Measurements from ENCODE around the gene DCDC2. TPM values are rescaled to one million over a fixed set of nuclear protein-coding genes. Genes with fewer than 3 reads are reported as not detected.

The DCDC2 gene
- total and polyA plus RNA-seq, 4 experiments from 2014 or later = 0.44 to 0.47 TPM; not detected in 2

GRCh38 chr6:24353861-24354260 is 4.0 kb downstream of the DCDC2 start:
- H3K27me3 ChIP-seq (ENCODE audit: insufficient read depth, low read length) = no peaks in the 10 kb centered on the region

GRCh38 chr6:24352434-24352833 is 5.4 kb downstream of the DCDC2 start:
- Histone ChIP-seq H3K4me1 (ENCODE audit: insufficient read depth, low read length) (no peaks in the 10 kb centered on the region), H3K27me3 (ENCODE audit: insufficient read depth, low read length) (no peaks in the 10 kb centered on the region), H3K4me3 (ENCODE audit: low read length in 2 of 2) (no peak overlapping the region), H3K9me3 (ENCODE audit: control insufficient read depth in 1 of 2, low read length in 2 of 2) (no peaks in the 10 kb centered on the region), H3K36me3 (ENCODE audit: insufficient read depth, low read length) (no peaks in the 10 kb centered on the region), H3K27ac (ENCODE audit: low read depth, low read length) (no peak overlapping the region)
- ChIA-PET CTCF (ENCODE audit: partially characterized antibody) (no interaction called here), POLR2A (ENCODE audit: partially characterized antibody) (no interaction called here)
- Mint-ChIP-seq H3K27ac (no peak overlapping the region), H3K36me3 (no peaks in the 10 kb centered on the region), H3K4me1 (peaks cover 8 to 14% (median 10%) of the 10 kb centered on the region in 4 donors), H3K9me3 (no peaks in the 10 kb centered on the region), H3K27me3 (peaks cover 0 to 15% of the 10 kb centered on the region in 2 donors), H3K4me3 (no peak overlapping the region)
- intact Hi-C loops (cut with micrococcal nuclease) = no loop called here
- no peak for DNase-seq

More at GRCh38 chr6:24353861-24354260, 4.0 kb downstream of the DCDC2 start:
- DNase-seq = no peak
- Histone ChIP-seq H3K4me1 (ENCODE audit: insufficient read depth, low read length) (peaks cover 7% of the 10 kb centered on the region), H3K9me3 (ENCODE audit: control insufficient read depth in 1 of 2, low read length in 2 of 2) (no peaks in the 10 kb centered on the region), H3K27ac (ENCODE audit: low read depth, low read length) (no peak overlapping the region), H3K36me3 (ENCODE audit: insufficient read depth, low read length) (no peaks in the 10 kb centered on the region), H3K4me3 (ENCODE audit: low read length in 2 of 2) (no peak overlapping the region)
- Mint-ChIP-seq H3K9me3 (no peaks in the 10 kb centered on the region), H3K4me1 (peaks cover 15 to 23% (median 18%) of the 10 kb centered on the region in 4 donors), H3K27me3 (peaks cover 0 to 12% of the 10 kb centered on the region in 2 donors), H3K27ac (no peak overlapping the region), H3K36me3 (no peaks in the 10 kb centered on the region), H3K4me3 (no peak overlapping the region)
- POLR2A ChIA-PET (ENCODE audit: partially characterized antibody) = no interaction called here
- intact Hi-C loops (cut with micrococcal nuclease) = no loop called here
- CTCF ChIA-PET (ENCODE audit: partially characterized antibody) = no interaction called here

GRCh38 chr6:24344976-24345375 is 12.9 kb downstream of the DCDC2 start:
- no peaks in the 10 kb centered on the region for H3K4me1 ChIP-seq (ENCODE audit: insufficient read depth, low read length)
- POLR2A ChIA-PET (ENCODE audit: partially characterized antibody) = no interaction called here
- Mint-ChIP-seq H3K27me3 (peaks cover 22 to 33% of the 10 kb centered on the region in 2 donors), H3K4me3 (no peak overlapping the region), H3K27ac (no peak overlapping the region), H3K4me1 (no peaks in the 10 kb centered on the region), H3K9me3 (peaks cover 0 to 2% (median 0%) of the 10 kb centered on the region in 8 donors), H3K36me3 (no peaks in the 10 kb centered on the region)
- H3K36me3 ChIP-seq (ENCODE audit: insufficient read depth, low read length) = no peaks in the 10 kb centered on the region
- DNase-seq = no peak
- intact Hi-C loops (cut with micrococcal nuclease) = no loop called here
- no peaks in the 10 kb centered on the region for H3K9me3 ChIP-seq (ENCODE audit: control insufficient read depth in 1 of 2, low read length in 2 of 2)
- no peak overlapping the region for H3K4me3 ChIP-seq (ENCODE audit: low read length in 2 of 2)
- CTCF ChIA-PET (ENCODE audit: partially characterized antibody) = no interaction called here
- no peaks in the 10 kb centered on the region for H3K27me3 ChIP-seq (ENCODE audit: insufficient read depth, low read length)
- no peak overlapping the region for H3K27ac ChIP-seq (ENCODE audit: low read depth, low read length)

- intact Hi-C loops (cut with micrococcal nuclease) = no loop called here
- no peak overlapping the region for H3K4me3 ChIP-seq (ENCODE audit: low read length in 2 of 2)
- Mint-ChIP-seq H3K27ac (no peak overlapping the region), H3K9me3 (peaks cover 4 to 23% (median 17%) of the 10 kb centered on the region in 8 donors), H3K4me1 (no peaks in the 10 kb centered on the region), H3K27me3 (peaks cover 18% of the 10 kb centered on the region in 2 donors), H3K36me3 (peaks cover 3 to 12% of the 10 kb centered on the region in 2 donors), H3K4me3 (no peak overlapping the region)
- ChIA-PET POLR2A (ENCODE audit: partially characterized antibody) (no interaction called here), CTCF (ENCODE audit: partially characterized antibody) (no interaction called here)
- no peaks in the 10 kb centered on the region for H3K4me1 ChIP-seq (ENCODE audit: insufficient read depth, low read length)
- no peak for DNase-seq
- H3K9me3 ChIP-seq (ENCODE audit: control insufficient read depth in 1 of 2, low read length in 2 of 2) = no peaks in the 10 kb centered on the region
- H3K27me3 ChIP-seq (ENCODE audit: insufficient read depth, low read length) = no peaks in the 10 kb centered on the region
- no peak overlapping the region for H3K27ac ChIP-seq (ENCODE audit: low read depth, low read length)
- H3K36me3 ChIP-seq (ENCODE audit: insufficient read depth, low read length) = no peaks in the 10 kb centered on the region
Measured at GRCh38 chr6:24340998-24341938, 16.6 kb downstream of the DCDC2 start.

GRCh38 chr6:24339932-24340331 is 17.9 kb downstream of the DCDC2 start:
- H3K27ac ChIP-seq (ENCODE audit: low read depth, low read length) = no peak overlapping the region
- H3K36me3 Mint-ChIP-seq = peaks cover 3 to 12% of the 10 kb centered on the region in 2 donors
- no peaks in the 10 kb centered on the region for H3K4me1 Mint-ChIP-seq
- H3K27me3 ChIP-seq (ENCODE audit: insufficient read depth, low read length) = no peaks in the 10 kb centered on the region
- no peaks in the 10 kb centered on the region for H3K36me3 ChIP-seq (ENCODE audit: insufficient read depth, low read length)
- POLR2A ChIA-PET (ENCODE audit: partially characterized antibody) = no interaction called here
- no peaks in the 10 kb centered on the region for H3K9me3 ChIP-seq (ENCODE audit: control insufficient read depth in 1 of 2, low read length in 2 of 2)
- intact Hi-C loops (cut with micrococcal nuclease) = no loop called here
- H3K4me3 Mint-ChIP-seq = no peak overlapping the region
- no peaks in the 10 kb centered on the region for H3K4me1 ChIP-seq (ENCODE audit: insufficient read depth, low read length)
- H3K27ac Mint-ChIP-seq = no peak overlapping the region
- peaks cover 4 to 28% (median 17%) of the 10 kb centered on the region in 8 donors for H3K9me3 Mint-ChIP-seq
- no peak for DNase-seq
- peaks cover 13 to 18% of the 10 kb centered on the region in 2 donors for H3K27me3 Mint-ChIP-seq
- no peak overlapping the region for H3K4me3 ChIP-seq (ENCODE audit: low read length in 2 of 2)
- CTCF ChIA-PET (ENCODE audit: partially characterized antibody) = no interaction called here

- DNase-seq = no peak
- Mint-ChIP-seq H3K27ac (no peak overlapping the region), H3K4me3 (no peak overlapping the region), H3K9me3 (peaks cover 4 to 26% (median 14%) of the 10 kb centered on the region in 8 donors), H3K36me3 (peaks cover 3 to 12% of the 10 kb centered on the region in 2 donors), H3K4me1 (no peaks in the 10 kb centered on the region), H3K27me3 (peaks cover 0 to 12% of the 10 kb centered on the region in 2 donors)
- Histone ChIP-seq H3K4me1 (ENCODE audit: insufficient read depth, low read length) (no peaks in the 10 kb centered on the region), H3K27ac (ENCODE audit: low read depth, low read length) (no peak overlapping the region), H3K4me3 (ENCODE audit: low read length in 2 of 2) (no peak overlapping the region), H3K36me3 (ENCODE audit: insufficient read depth, low read length) (no peaks in the 10 kb centered on the region), H3K27me3 (ENCODE audit: insufficient read depth, low read length) (peaks cover 7% of the 10 kb centered on the region), H3K9me3 (ENCODE audit: control insufficient read depth in 1 of 2, low read length in 2 of 2) (no peaks in the 10 kb centered on the region)
- POLR2A ChIA-PET (ENCODE audit: partially characterized antibody) = interaction anchor here (0.6 kb wide), 1 partner anchor 17 kb away, joined by 3 read pairs; no protein-coding TSS in a partner anchor
- CTCF ChIA-PET (ENCODE audit: partially characterized antibody) = no interaction called here
- intact Hi-C loops (cut with micrococcal nuclease) = no loop called here
Measured at GRCh38 chr6:24334285-24334684, 23.6 kb downstream of the DCDC2 start.

GRCh38 chr6:24332317-24332716 is 25.5 kb downstream of the DCDC2 start:
- Mint-ChIP-seq H3K4me1 (no peaks in the 10 kb centered on the region), H3K36me3 (no peaks in the 10 kb centered on the region), H3K9me3 (peaks cover 0 to 12% (median 2%) of the 10 kb centered on the region in 8 donors), H3K27ac (no peak overlapping the region), H3K27me3 (peaks cover 6 to 14% of the 10 kb centered on the region in 2 donors), H3K4me3 (no peak overlapping the region)
- ChIA-PET POLR2A (ENCODE audit: partially characterized antibody) (no interaction called here), CTCF (ENCODE audit: partially characterized antibody) (no interaction called here)
- DNase-seq = no peak
- intact Hi-C loops (cut with micrococcal nuclease) = no loop called here
- H3K36me3 ChIP-seq (ENCODE audit: insufficient read depth, low read length) = no peaks in the 10 kb centered on the region
- H3K27me3 ChIP-seq (ENCODE audit: insufficient read depth, low read length) = peaks cover 7% of the 10 kb centered on the region
- H3K4me1 ChIP-seq (ENCODE audit: insufficient read depth, low read length) = no peaks in the 10 kb centered on the region
- H3K27ac ChIP-seq (ENCODE audit: low read depth, low read length) = no peak overlapping the region
- H3K4me3 ChIP-seq (ENCODE audit: low read length in 2 of 2) = no peak overlapping the region
- no peaks in the 10 kb centered on the region for H3K9me3 ChIP-seq (ENCODE audit: control insufficient read depth in 1 of 2, low read length in 2 of 2)
